GM12878 (cell line): Measurements from ENCODE around the gene ANKRD24. TPM values are rescaled to one million over a fixed set of nuclear protein-coding genes. Genes with fewer than 3 reads are reported as not detected.

Experiments used
- ATF7 ChIP-seq: fragments of 450-650 bp; IDR thresholded peaks from 2 replicates; pipeline ENCODE4 v1.6.1; 2016; ENCODE audit warnings: low read depth, mild to moderate bottlenecking
- BACH1 ChIP-seq: fragments of 450-650 bp; IDR thresholded peaks from 2 replicates; pipeline ENCODE4 v1.6.1; 2017; ENCODE audit warnings: mild to moderate bottlenecking, borderline replicate concordance
- BHLHE40 ChIP-seq, 2 experiments: fragments of 450-650 bp in 1 of 2; IDR thresholded peaks; 2 replicates each; pipeline ENCODE4 v1.6.1; 2011 to 2017; ENCODE audit warnings: low read depth in 2 of 2, borderline replicate concordance in 1 of 2, improper control_type of control experiment in 1 of 2, low read length in 1 of 2, mild to moderate bottlenecking in 1 of 2
- ESRRA ChIP-seq: IDR thresholded peaks from 2 replicates; pipeline ENCODE4 v1.6.1; 2012; ENCODE audit warnings: mild to moderate bottlenecking, low read length, improper control_type of control experiment
- ETV6 ChIP-seq, 2 experiments: fragments of 450-650 bp in 1 of 2; IDR thresholded peaks in 1 of 2; conservative IDR thresholded peaks in 1 of 2; 2 replicates each; pipeline ENCODE4 v1.6.1; 2014; ENCODE audit warnings: antibody characterized with exemption in 1 of 2, borderline replicate concordance in 1 of 2, low read depth in 1 of 2, mild to moderate bottlenecking in 1 of 2, moderate library complexity in 1 of 2
- IKZF2 ChIP-seq, 2 experiments: fragments of 450-650 bp; IDR thresholded peaks; 2 replicates each; pipeline ENCODE4 v1.6.1; 2017; ENCODE audit warnings: mild to moderate bottlenecking in 2 of 2, moderate library complexity in 2 of 2
- JUNB ChIP-seq: IDR thresholded peaks from 2 replicates; pipeline ENCODE4 v1.6.1; 2016; ENCODE audit warnings: antibody characterized with exemption, mild to moderate bottlenecking
- KDM1A ChIP-seq: fragments of 200-600 bp; sonication (generic); IDR thresholded peaks from 2 replicates; pipeline ENCODE4 v1.6.1; 2016; ENCODE audit warnings: borderline replicate concordance
- MXI1 ChIP-seq: fragments of 150-350 bp; IDR thresholded peaks from 2 replicates; pipeline ENCODE4 v1.6.1; 2011; ENCODE audit warnings: low read depth, mild to moderate bottlenecking, inconsistent platforms, low read length, improper control_type of control experiment
- NBN ChIP-seq: fragments of 450-650 bp; IDR thresholded peaks from 2 replicates; pipeline ENCODE4 v1.6.1; 2016
- NFYA ChIP-seq: IDR thresholded peaks from 2 replicates; pipeline ENCODE4 v1.6.1; 2011; ENCODE audit warnings: low read depth, mild to moderate bottlenecking, low read length, improper control_type of control experiment, borderline replicate concordance
- PAX8 ChIP-seq: fragments of 450-650 bp; IDR thresholded peaks from 2 replicates; pipeline ENCODE4 v1.6.1; 2017; ENCODE audit warnings: mild to moderate bottlenecking, moderate library complexity
- POLR2AphosphoS2 ChIP-seq: IDR thresholded peaks from 2 replicates; pipeline ENCODE4 v1.6.1; 2011; ENCODE audit warnings: low read depth, mild to moderate bottlenecking, low read length, improper control_type of control experiment, moderate library complexity
- SRF ChIP-seq, 2 experiments: IDR thresholded peaks; 2 replicates each; pipeline ENCODE4 v1.6.1; 2011; ENCODE audit warnings: low read depth in 2 of 2, low read length in 2 of 2, mild to moderate bottlenecking in 1 of 2, moderate library complexity in 1 of 2
- SUZ12 ChIP-seq: fragments of 200-600 bp; sonication (generic); IDR thresholded peaks from one replicate; pipeline ENCODE4 v1.6.1; 2018; ENCODE audit warnings: antibody characterized with exemption, mild to moderate bottlenecking; ENCODE audit not compliant: unreplicated experiment
- ZNF274 ChIP-seq: IDR thresholded peaks from one replicate; pipeline ENCODE4 v1.8.0; 2011; ENCODE audit not compliant: insufficient read length, insufficient read depth
- ZNF622 ChIP-seq: fragments of 450-650 bp; IDR thresholded peaks from 2 replicates; pipeline ENCODE4 v1.6.1; 2017; ENCODE audit warnings: mild to moderate bottlenecking, inconsistent platforms
- polyA plus RNA-seq, 11 experiments: library from polyadenylated mRNA; depleted of rRNA in 4 of 11; unstranded in 6 of 11; stranded (reverse) in 5 of 11; fragments of >200 nt; fragmentation: Nextera tagmentation in 4 of 11; fragmentation: Illumina TruSeq in 1 of 11; extraction: Ambion mirVana in 4 of 11; extraction: Trizol in 1 of 11; gene quantifications; 1 replicate in 1 of 11; 2 replicates in 10 of 11; pipeline versions ENCODE4 v1.2.1 to v1.2.3, GENCODE V29; 2011 to 2016; ENCODE audit warnings: inconsistent platforms in 2 of 11, missing spikeins in 2 of 11, low read depth in 1 of 11
- total RNA-seq, 4 experiments: library from RNA; depleted of rRNA in 3 of 4; stranded (reverse); fragments of >200 nt in 3 of 4; fragmentation: Illumina TruSeq in 1 of 4; extraction: Trizol in 1 of 4; gene quantifications; 2 replicates each; pipeline versions ENCODE4 v1.2.1 to v1.2.3, GENCODE V29; 2013 to 2021
- TF ChIP-seq, protein P1 (sequence below): fragments of 450-650 bp; formaldehyde crosslinking; IDR thresholded peaks from 2 replicates; pipeline ENCODE4 v1.4.0; 2020; ENCODE audit warnings: mild to moderate bottlenecking, moderate library complexity
- TF ChIP-seq, protein P2 (sequence below): IDR thresholded peaks from 2 replicates; pipeline ENCODE4 v1.6.1; 2012; ENCODE audit warnings: low read length, inconsistent platforms
- TF ChIP-seq, protein P3 (sequence below): fragments of 150-350 bp; IDR thresholded peaks from 2 replicates; pipeline ENCODE4 v1.6.1; 2016; ENCODE audit warnings: low read depth, low read length

The ANKRD24 gene
- total and polyA plus RNA-seq, 10 of the 15 experiments (the other 5 are each of a cell fraction or from before 2014, with no cell fraction given): 0.02 to 0.59 (median 0.35) TPM; not detected in 1

DNA sequence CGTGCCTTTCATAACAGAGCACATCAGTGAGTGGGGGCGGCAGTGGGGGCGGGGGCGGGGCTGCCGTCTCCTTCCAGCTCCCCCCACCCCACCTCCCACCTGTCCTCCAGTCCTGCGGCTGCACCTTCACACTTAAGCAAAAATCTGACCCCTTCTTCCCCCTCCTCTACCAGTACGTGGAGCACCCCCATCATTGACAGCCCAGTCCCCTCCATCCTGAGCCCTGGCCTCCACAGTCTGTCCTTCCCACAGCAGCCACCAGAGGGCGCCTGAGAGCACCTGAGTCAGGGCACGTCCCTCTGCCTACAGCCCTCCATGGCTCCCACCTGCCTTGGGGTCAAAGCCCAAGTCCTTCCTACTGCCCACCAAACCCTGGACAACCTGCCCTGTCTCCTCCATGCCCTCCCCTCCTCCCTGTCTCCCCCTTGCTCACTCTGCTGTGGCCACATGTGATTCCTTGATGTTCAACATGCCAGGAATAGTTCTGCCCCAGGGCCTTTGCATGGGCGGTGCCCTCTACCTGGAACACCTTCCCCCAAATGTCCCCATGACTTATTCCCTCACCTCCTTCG is 50.9 kb downstream of the ANKRD24 start (continued):
- TF ChIP-seq ZNF622 (no peak), MXI1 (no peak), SUZ12 (no peak), ESRRA (no peak), ETV6 (conservative IDR thresholded peaks at IDR 0.05 in 1 of 2, IDR thresholded peaks at IDR 0.05 in 1 of 2; ENCODE audit: borderline replicate concordance in 1 of 2, low read depth in 1 of 2) (no peak), NFYA (no peak), NBN (peak; percentile 92), PAX8 (no peak), JUNB (no peak), SRF (IDR thresholded peaks at IDR 0.05; ENCODE audit: low read depth in 2 of 2, low read length in 2 of 2) (no peak), BACH1 (no peak), ZNF274 (no peak), BHLHE40 (IDR thresholded peaks at IDR 0.05; ENCODE audit: borderline replicate concordance in 1 of 2, low read depth in 2 of 2, low read length in 1 of 2) (peak in 1 of 2 experiments; percentile 14; a peak in 1 of 4 replicates), KDM1A (peak; percentile 97), POLR2AphosphoS2 (no peak; the same call in 1 of the 2 replicates), ATF7 (no peak), IKZF2 (IDR thresholded peaks at IDR 0.05) (no peak)
- TF ChIP-seq, protein P1, sequence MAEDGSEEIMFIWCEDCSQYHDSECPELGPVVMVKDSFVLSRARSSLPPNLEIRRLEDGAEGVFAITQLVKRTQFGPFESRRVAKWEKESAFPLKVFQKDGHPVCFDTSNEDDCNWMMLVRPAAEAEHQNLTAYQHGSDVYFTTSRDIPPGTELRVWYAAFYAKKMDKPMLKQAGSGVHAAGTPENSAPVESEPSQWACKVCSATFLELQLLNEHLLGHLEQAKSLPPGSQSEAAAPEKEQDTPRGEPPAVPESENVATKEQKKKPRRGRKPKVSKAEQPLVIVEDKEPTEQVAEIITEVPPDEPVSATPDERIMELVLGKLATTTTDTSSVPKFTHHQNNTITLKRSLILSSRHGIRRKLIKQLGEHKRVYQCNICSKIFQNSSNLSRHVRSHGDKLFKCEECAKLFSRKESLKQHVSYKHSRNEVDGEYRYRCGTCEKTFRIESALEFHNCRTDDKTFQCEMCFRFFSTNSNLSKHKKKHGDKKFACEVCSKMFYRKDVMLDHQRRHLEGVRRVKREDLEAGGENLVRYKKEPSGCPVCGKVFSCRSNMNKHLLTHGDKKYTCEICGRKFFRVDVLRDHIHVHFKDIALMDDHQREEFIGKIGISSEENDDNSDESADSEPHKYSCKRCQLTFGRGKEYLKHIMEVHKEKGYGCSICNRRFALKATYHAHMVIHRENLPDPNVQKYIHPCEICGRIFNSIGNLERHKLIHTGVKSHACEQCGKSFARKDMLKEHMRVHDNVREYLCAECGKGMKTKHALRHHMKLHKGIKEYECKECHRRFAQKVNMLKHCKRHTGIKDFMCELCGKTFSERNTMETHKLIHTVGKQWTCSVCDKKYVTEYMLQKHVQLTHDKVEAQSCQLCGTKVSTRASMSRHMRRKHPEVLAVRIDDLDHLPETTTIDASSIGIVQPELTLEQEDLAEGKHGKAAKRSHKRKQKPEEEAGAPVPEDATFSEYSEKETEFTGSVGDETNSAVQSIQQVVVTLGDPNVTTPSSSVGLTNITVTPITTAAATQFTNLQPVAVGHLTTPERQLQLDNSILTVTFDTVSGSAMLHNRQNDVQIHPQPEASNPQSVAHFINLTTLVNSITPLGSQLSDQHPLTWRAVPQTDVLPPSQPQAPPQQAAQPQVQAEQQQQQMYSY: no peak
- TF ChIP-seq, protein P2, sequence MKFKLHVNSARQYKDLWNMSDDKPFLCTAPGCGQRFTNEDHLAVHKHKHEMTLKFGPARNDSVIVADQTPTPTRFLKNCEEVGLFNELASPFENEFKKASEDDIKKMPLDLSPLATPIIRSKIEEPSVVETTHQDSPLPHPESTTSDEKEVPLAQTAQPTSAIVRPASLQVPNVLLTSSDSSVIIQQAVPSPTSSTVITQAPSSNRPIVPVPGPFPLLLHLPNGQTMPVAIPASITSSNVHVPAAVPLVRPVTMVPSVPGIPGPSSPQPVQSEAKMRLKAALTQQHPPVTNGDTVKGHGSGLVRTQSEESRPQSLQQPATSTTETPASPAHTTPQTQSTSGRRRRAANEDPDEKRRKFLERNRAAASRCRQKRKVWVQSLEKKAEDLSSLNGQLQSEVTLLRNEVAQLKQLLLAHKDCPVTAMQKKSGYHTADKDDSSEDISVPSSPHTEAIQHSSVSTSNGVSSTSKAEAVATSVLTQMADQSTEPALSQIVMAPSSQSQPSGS: no peak
- TF ChIP-seq, protein P3, sequence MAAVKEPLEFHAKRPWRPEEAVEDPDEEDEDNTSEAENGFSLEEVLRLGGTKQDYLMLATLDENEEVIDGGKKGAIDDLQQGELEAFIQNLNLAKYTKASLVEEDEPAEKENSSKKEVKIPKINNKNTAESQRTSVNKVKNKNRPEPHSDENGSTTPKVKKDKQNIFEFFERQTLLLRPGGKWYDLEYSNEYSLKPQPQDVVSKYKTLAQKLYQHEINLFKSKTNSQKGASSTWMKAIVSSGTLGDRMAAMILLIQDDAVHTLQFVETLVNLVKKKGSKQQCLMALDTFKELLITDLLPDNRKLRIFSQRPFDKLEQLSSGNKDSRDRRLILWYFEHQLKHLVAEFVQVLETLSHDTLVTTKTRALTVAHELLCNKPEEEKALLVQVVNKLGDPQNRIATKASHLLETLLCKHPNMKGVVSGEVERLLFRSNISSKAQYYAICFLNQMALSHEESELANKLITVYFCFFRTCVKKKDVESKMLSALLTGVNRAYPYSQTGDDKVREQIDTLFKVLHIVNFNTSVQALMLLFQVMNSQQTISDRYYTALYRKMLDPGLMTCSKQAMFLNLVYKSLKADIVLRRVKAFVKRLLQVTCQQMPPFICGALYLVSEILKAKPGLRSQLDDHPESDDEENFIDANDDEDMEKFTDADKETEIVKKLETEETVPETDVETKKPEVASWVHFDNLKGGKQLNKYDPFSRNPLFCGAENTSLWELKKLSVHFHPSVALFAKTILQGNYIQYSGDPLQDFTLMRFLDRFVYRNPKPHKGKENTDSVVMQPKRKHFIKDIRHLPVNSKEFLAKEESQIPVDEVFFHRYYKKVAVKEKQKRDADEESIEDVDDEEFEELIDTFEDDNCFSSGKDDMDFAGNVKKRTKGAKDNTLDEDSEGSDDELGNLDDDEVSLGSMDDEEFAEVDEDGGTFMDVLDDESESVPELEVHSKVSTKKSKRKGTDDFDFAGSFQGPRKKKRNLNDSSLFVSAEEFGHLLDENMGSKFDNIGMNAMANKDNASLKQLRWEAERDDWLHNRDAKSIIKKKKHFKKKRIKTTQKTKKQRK: no peak
